H9 (cell line): ENCODE measurements around the gene DNAL1. TPM values are rescaled to one million over a fixed set of nuclear protein-coding genes. Genes with fewer than 3 reads are reported as not detected.
"Not testable (repeated sequence)": the region's sequence is repeated elsewhere in the genome, so short reads cannot be mapped to it uniquely, and the experiment has no call there.

Experiments used
- DNase-seq: peaks from one replicate; pipeline ENCODE4 v3.0.0-alpha.2; 2017
- H2AFZ ChIP-seq: one replicate; pipeline ENCODE4 v1.6.1; 2013; ENCODE audit warnings: mild to moderate bottlenecking, low read length, control low read depth, moderate library complexity
- H2AK5ac ChIP-seq: 2 replicates; pipeline ENCODE4 v1.6.1; 2013; ENCODE audit warnings: low read length, control low read depth, mixed read lengths; ENCODE audit not compliant: insufficient read length
- H2BK120ac ChIP-seq: one replicate; pipeline ENCODE4 v1.6.1; 2013; ENCODE audit warnings: low read depth, mild to moderate bottlenecking, low read length, control low read depth, inconsistent platforms; ENCODE audit not compliant: poor library complexity, severe bottlenecking
- H2BK12ac ChIP-seq: 2 replicates; pipeline ENCODE4 v1.6.1; 2013; ENCODE audit warnings: low read length, control low read depth, mixed read lengths, low read depth; ENCODE audit not compliant: insufficient read length
- H2BK15ac ChIP-seq: 2 replicates; pipeline ENCODE4 v1.6.1; 2013; ENCODE audit warnings: low read depth, low read length, control low read depth
- H2BK20ac ChIP-seq: one replicate; pipeline ENCODE4 v1.6.1; 2013; ENCODE audit warnings: low read depth, mild to moderate bottlenecking, low read length, control low read depth, inconsistent platforms; ENCODE audit not compliant: poor library complexity, severe bottlenecking
- H2BK5ac ChIP-seq: 2 replicates; pipeline ENCODE4 v1.6.1; 2013; ENCODE audit warnings: low read length, control low read depth, mixed read lengths; ENCODE audit not compliant: insufficient read length
- H3K14ac ChIP-seq: 2 replicates; pipeline ENCODE4 v1.6.1; 2013; ENCODE audit warnings: low read length, control low read depth; ENCODE audit not compliant: insufficient read depth
- H3K18ac ChIP-seq: 2 replicates; pipeline ENCODE4 v1.6.1; 2013; ENCODE audit warnings: low read depth, mild to moderate bottlenecking, mixed read lengths, low read length, control low read depth; ENCODE audit not compliant: insufficient read length
- H3K23ac ChIP-seq: 2 replicates; pipeline ENCODE4 v1.6.1; 2013; ENCODE audit warnings: low read length, control low read depth, mixed read lengths, low read depth; ENCODE audit not compliant: insufficient read length
- H3K23me2 ChIP-seq: 2 replicates; pipeline ENCODE4 v1.6.1; 2013; ENCODE audit warnings: low read depth, mild to moderate bottlenecking, mixed read lengths, low read length, control low read depth; ENCODE audit not compliant: insufficient read length, poor library complexity, severe bottlenecking
- H3K27ac ChIP-seq: 2 replicates; pipeline ENCODE4 v1.5.1; 2013; ENCODE audit warnings: low read length, control low read depth, mixed read lengths, low read depth; ENCODE audit not compliant: insufficient read length
- H3K27me3 ChIP-seq: 2 replicates; pipeline ENCODE4 v1.6.1; 2013; ENCODE audit warnings: low read length, control low read depth, inconsistent platforms; ENCODE audit not compliant: insufficient read depth
- H3K4ac ChIP-seq: 2 replicates; pipeline ENCODE4 v1.6.1; 2013; ENCODE audit warnings: low read depth, mild to moderate bottlenecking, control low read depth, inconsistent platforms, low read length, moderate library complexity
- H3K4me1 ChIP-seq: 2 replicates; pipeline ENCODE4 v1.6.1; 2013; ENCODE audit warnings: low read length, control low read depth, inconsistent platforms; ENCODE audit not compliant: insufficient read depth
- H3K4me2 ChIP-seq: 2 replicates; pipeline ENCODE4 v1.6.1; 2013; ENCODE audit warnings: low read length, control low read depth, mixed read lengths; ENCODE audit not compliant: insufficient read length, insufficient read depth
- H3K56ac ChIP-seq: 2 replicates; pipeline ENCODE4 v1.6.1; 2013; ENCODE audit warnings: low read depth, mild to moderate bottlenecking, mixed read lengths, low read length, control low read depth; ENCODE audit not compliant: insufficient read length
- H3K79me1 ChIP-seq: 2 replicates; pipeline ENCODE4 v1.6.1; 2013; ENCODE audit warnings: low read depth, mild to moderate bottlenecking, moderate library complexity, low read length, control low read depth, inconsistent platforms; ENCODE audit not compliant: insufficient read depth, poor library complexity, severe bottlenecking
- H3K79me2 ChIP-seq: 2 replicates; pipeline ENCODE4 v1.6.1; 2013; ENCODE audit warnings: low read length, control low read depth, inconsistent platforms; ENCODE audit not compliant: insufficient read depth
- H3K9ac ChIP-seq: 2 replicates; pipeline ENCODE4 v1.6.1; 2013; ENCODE audit warnings: low read length, control low read depth, mixed read lengths; ENCODE audit not compliant: insufficient read length; ENCODE audit errors: extremely low read depth
- H3K9me3 ChIP-seq: one replicate; pipeline ENCODE4 v1.6.1; 2013; ENCODE audit warnings: low read depth, low read length, inconsistent platforms; ENCODE audit not compliant: control insufficient read depth
- H3T11ph ChIP-seq: one replicate; pipeline ENCODE4 v1.6.1; 2013; ENCODE audit warnings: mild to moderate bottlenecking, low read length, control low read depth, inconsistent platforms
- H4K20me1 ChIP-seq: one replicate; pipeline ENCODE4 v1.6.1; 2013; ENCODE audit not compliant: control insufficient read depth, insufficient read length, insufficient read depth
- H4K5ac ChIP-seq: 2 replicates; pipeline ENCODE4 v1.6.1; 2013; ENCODE audit warnings: low read depth, mild to moderate bottlenecking, mixed read lengths, low read length, control low read depth; ENCODE audit not compliant: insufficient read length
- H4K8ac ChIP-seq: replicated peaks from 2 replicates; pipeline ENCODE4 v1.6.1; 2013; ENCODE audit warnings: low read length, control low read depth, mixed read lengths, low read depth; ENCODE audit not compliant: insufficient read length
- H4K91ac ChIP-seq: 2 replicates; pipeline ENCODE4 v1.6.1; 2013; ENCODE audit warnings: low read depth, mild to moderate bottlenecking, moderate library complexity, mixed read lengths, low read length, control low read depth; ENCODE audit not compliant: insufficient read length
- H3K27ac Mint-ChIP-seq, 3 experiments: 2 replicates in 2 of 3; 3 replicates in 1 of 3; pipeline ENCODE4 v1.8.0; 2020 to 2021; ENCODE audit warnings: mixed read lengths in 3 of 3, mild to moderate bottlenecking in 1 of 3, moderate library complexity in 1 of 3
- H3K27me3 Mint-ChIP-seq: 2 replicates; pipeline ENCODE4 v1.8.0; 2021; ENCODE audit warnings: low read depth, mild to moderate bottlenecking, moderate library complexity, mixed read lengths
- H3K36me3 Mint-ChIP-seq, 3 experiments: 2 replicates in 2 of 3; 3 replicates in 1 of 3; pipeline ENCODE4 v1.8.0; 2020 to 2021; ENCODE audit warnings: low read depth in 3 of 3, mixed read lengths in 3 of 3; ENCODE audit not compliant: insufficient read depth in 1 of 3
- H3K4me1 Mint-ChIP-seq, 2 experiments: 2 replicates each; pipeline ENCODE4 v1.8.0; 2020; ENCODE audit warnings: mixed read lengths in 2 of 2
- H3K4me3 Mint-ChIP-seq, 2 experiments: 2 replicates in 1 of 2; 3 replicates in 1 of 2; pipeline ENCODE4 v1.8.0; 2020 to 2021; ENCODE audit warnings: mild to moderate bottlenecking in 2 of 2, mixed read lengths in 2 of 2, moderate library complexity in 1 of 2
- H3K9me3 Mint-ChIP-seq, 2 experiments: 2 replicates in 1 of 2; 3 replicates in 1 of 2; pipeline ENCODE4 v1.8.0; 2020; ENCODE audit warnings: mild to moderate bottlenecking in 2 of 2, mixed read lengths in 2 of 2, moderate library complexity in 1 of 2
- WGBS: extraction: QIAGEN DNeasy Blood & Tissue Kit; methylation state at CpG from one replicate; pipeline ENCODE4 v1.1.7; 2013; ENCODE audit warnings: missing lambda C conversion rate, low lambda C conversion rate, mixed read lengths; ENCODE audit not compliant: insufficient read length; ENCODE audit errors: extremely low coverage; 5-methylcytosine and 5-hydroxymethylcytosine counted together
- total RNA-seq: library from RNA; stranded (reverse); gene quantifications from 2 replicates; pipeline ENCODE4 v1.2.1, GENCODE V29; 2021
- TF ChIP-seq, protein P1 (sequence below): fragments of 200-600 bp; sonication (generic); conservative IDR thresholded peaks from 3 replicates; pipeline ENCODE4 v1.8.0; 2021; ENCODE audit warnings: antibody characterized with exemption, mild to moderate bottlenecking

DNAL1 gene
- total RNA-seq, 1 experiment from 2014 or later: 17.7 TPM

- peak overlapping the region; percentile 71 for H4K91ac ChIP-seq
- H2BK15ac ChIP-seq: no peak overlapping the region
- no peak overlapping the region for H2BK12ac ChIP-seq
- H3K4me2 ChIP-seq: peak overlapping the region; percentile 42
- no peak overlapping the region for H4K8ac ChIP-seq
- peaks cover 4 to 10% of the 10 kb centered on the region in 2 experiments for H3K4me1 Mint-ChIP-seq
- peak overlapping the region; percentile 32 for H2AFZ ChIP-seq
- no peak overlapping the region for H2BK20ac ChIP-seq
- H3K79me2 ChIP-seq: no peaks in the 10 kb centered on the region
- H3K79me1 ChIP-seq: no peaks in the 10 kb centered on the region
- peak overlapping the region; percentile 17 for H3K9ac ChIP-seq
- WGBS: no CpG with 5 or more reads among the region's 53 CpGs
- H3K56ac ChIP-seq: no peak overlapping the region
- peak overlapping the region; percentile 63 to 74 for H3K4me3 Mint-ChIP-seq
- H3K14ac ChIP-seq: peak overlapping the region; percentile 79
- no peaks in the 10 kb centered on the region for H3K9me3 ChIP-seq
- peak overlapping the region; percentile 68 for H3K18ac ChIP-seq
- no peak overlapping the region for H2BK120ac ChIP-seq
- H3K4me1 ChIP-seq: peaks cover 3% of the 10 kb centered on the region; the same call in 1 of the 2 replicates
- no peak overlapping the region for H3K4ac ChIP-seq
- H3K27me3 Mint-ChIP-seq: no peaks in the 10 kb centered on the region
- no peak overlapping the region for H2BK5ac ChIP-seq
- no peaks in the 10 kb centered on the region for H3K27me3 ChIP-seq
- H4K5ac ChIP-seq: peak overlapping the region; percentile 8
- no peaks in the 10 kb centered on the region for H3K36me3 Mint-ChIP-seq
- H3K27ac ChIP-seq: peak overlapping the region; percentile 65
- no peaks in the 10 kb centered on the region for H3K9me3 Mint-ChIP-seq
- H3T11ph ChIP-seq: no peak overlapping the region
- TF ChIP-seq, protein P1, sequence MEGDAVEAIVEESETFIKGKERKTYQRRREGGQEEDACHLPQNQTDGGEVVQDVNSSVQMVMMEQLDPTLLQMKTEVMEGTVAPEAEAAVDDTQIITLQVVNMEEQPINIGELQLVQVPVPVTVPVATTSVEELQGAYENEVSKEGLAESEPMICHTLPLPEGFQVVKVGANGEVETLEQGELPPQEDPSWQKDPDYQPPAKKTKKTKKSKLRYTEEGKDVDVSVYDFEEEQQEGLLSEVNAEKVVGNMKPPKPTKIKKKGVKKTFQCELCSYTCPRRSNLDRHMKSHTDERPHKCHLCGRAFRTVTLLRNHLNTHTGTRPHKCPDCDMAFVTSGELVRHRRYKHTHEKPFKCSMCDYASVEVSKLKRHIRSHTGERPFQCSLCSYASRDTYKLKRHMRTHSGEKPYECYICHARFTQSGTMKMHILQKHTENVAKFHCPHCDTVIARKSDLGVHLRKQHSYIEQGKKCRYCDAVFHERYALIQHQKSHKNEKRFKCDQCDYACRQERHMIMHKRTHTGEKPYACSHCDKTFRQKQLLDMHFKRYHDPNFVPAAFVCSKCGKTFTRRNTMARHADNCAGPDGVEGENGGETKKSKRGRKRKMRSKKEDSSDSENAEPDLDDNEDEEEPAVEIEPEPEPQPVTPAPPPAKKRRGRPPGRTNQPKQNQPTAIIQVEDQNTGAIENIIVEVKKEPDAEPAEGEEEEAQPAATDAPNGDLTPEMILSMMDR: peak; percentile 61; the same call in 2 of the 3 replicates
- H3K23ac ChIP-seq: no peak overlapping the region
- DNase-seq: peak; percentile 93
- H2AK5ac ChIP-seq: no peak overlapping the region
- peaks cover 14% of the 10 kb centered on the region for H3K23me2 ChIP-seq
- no peak overlapping the region for H3K27ac Mint-ChIP-seq
- no peaks in the 10 kb centered on the region for H4K20me1 ChIP-seq
Observed at GRCh38 chr14:73634011-73634833, 10.6 kb upstream of the DNAL1 start.

- not testable (repeated sequence) for H4K91ac ChIP-seq, H3K23ac ChIP-seq, H3K9ac ChIP-seq, H3K4ac ChIP-seq, H3K4me1 ChIP-seq, H2BK20ac ChIP-seq, H3K4me1 Mint-ChIP-seq, H2BK12ac ChIP-seq, H4K20me1 ChIP-seq, H4K8ac ChIP-seq, H3K56ac ChIP-seq, H3K4me2 ChIP-seq, H3K79me1 ChIP-seq, H3K27ac Mint-ChIP-seq, H2BK15ac ChIP-seq, H3K9me3 ChIP-seq, H3K27me3 Mint-ChIP-seq, H2BK5ac ChIP-seq, H3T11ph ChIP-seq, H2BK120ac ChIP-seq, H3K4me3 Mint-ChIP-seq, H3K27ac ChIP-seq, H3K18ac ChIP-seq, H3K36me3 Mint-ChIP-seq, H3K27me3 ChIP-seq, DNase-seq, H2AFZ ChIP-seq, H2AK5ac ChIP-seq, H3K79me2 ChIP-seq, H4K5ac ChIP-seq, H3K9me3 Mint-ChIP-seq, H3K14ac ChIP-seq
- peaks cover 14% of the 10 kb centered on the region for H3K23me2 ChIP-seq
- WGBS: no CpG with 5 or more reads among the region's 10 CpGs
Observed at GRCh38 chr14:73636355-73636754, 8.4 kb upstream of the DNAL1 start.
